SK-N-SH (cell line): ENCODE measurements around the gene S100P. TPM values are rescaled to one million over a fixed set of nuclear protein-coding genes. Genes with fewer than 3 reads are reported as not detected.

ENCODE experiments used
- CTCF ChIA-PET: fragments of 300-600, 350-600 bp; formaldehyde crosslinking; extraction: SDS; loops from one replicate; lab custom pipeline; 2021; lab: Yijun Ruan, JAX
- POLR2A ChIA-PET: fragments of 350-600 bp; sonication (Branson Sonifier 250); formaldehyde crosslinking; extraction: SDS; loops from one replicate; lab custom pipeline; 2020; ENCODE audit warnings: antibody characterized with exemption, inconsistent platforms; lab: Yijun Ruan, JAX
- DNase-seq: peaks from one replicate; pipeline ENCODE4 v3.0.0; 2012
- H2AFZ ChIP-seq: fragments of 200-600 bp; sonication (generic); 2 replicates; pipeline ENCODE4 v1.8.1; 2016; ENCODE audit warnings: antibody characterized with exemption, mild to moderate bottlenecking, low read depth
- H3F3A ChIP-seq: fragments of 200-600 bp; sonication (generic); replicated peaks from 2 replicates; pipeline ENCODE3; 2016; ENCODE audit warnings: antibody characterized with exemption, mild to moderate bottlenecking; ENCODE audit not compliant: insufficient read depth
- H3K27ac ChIP-seq, 2 experiments: fragments of 200-500 bp in 1 of 2; fragments of 200-600 bp in 1 of 2; sonication (Bioruptor generic) in 1 of 2; sonication (generic), shearing (Covaris generic) in 1 of 2; 2 replicates each; pipeline versions ENCODE4 v1.5.1 to v1.6.1; 2014 to 2016; ENCODE audit warnings: low read depth in 2 of 2, inconsistent platforms in 1 of 2, low read length in 1 of 2, mild to moderate bottlenecking in 1 of 2, mixed read lengths in 1 of 2
- H3K27me3 ChIP-seq: fragments of 200-600 bp; sonication (generic), shearing (Covaris generic); 2 replicates; pipeline ENCODE4 v1.6.1; 2016; ENCODE audit warnings: mixed run types; ENCODE audit not compliant: insufficient read depth
- H3K36me3 ChIP-seq, 2 experiments: fragments of 200-500 bp in 1 of 2; fragments of 200-600 bp in 1 of 2; sonication (Bioruptor generic) in 1 of 2; sonication (generic) in 1 of 2; replicated peaks in 1 of 2; 2 replicates each; pipeline versions ENCODE3 to v1.5.1; 2014 to 2016; ENCODE audit warnings: low read length in 1 of 2, mild to moderate bottlenecking in 1 of 2; ENCODE audit not compliant: insufficient read depth in 2 of 2, control insufficient read depth in 1 of 2
- H3K4me1 ChIP-seq, 2 experiments: fragments of 200-500 bp in 1 of 2; fragments of 200-600 bp in 1 of 2; sonication (Bioruptor generic) in 1 of 2; sonication (generic), shearing (Covaris generic) in 1 of 2; 2 replicates each; pipeline versions ENCODE4 v1.5.1 to v1.6.1; 2014 to 2016; ENCODE audit warnings: low read depth in 1 of 2, low read length in 1 of 2, mixed run types in 1 of 2; ENCODE audit not compliant: insufficient read depth in 2 of 2, control insufficient read depth in 1 of 2
- H3K4me2 ChIP-seq: fragments of 200-600 bp; sonication (generic), shearing (Covaris generic); 2 replicates; pipeline ENCODE4 v1.6.1; 2017; ENCODE audit warnings: mixed run types
- H3K4me3 ChIP-seq, 2 experiments: fragments of 200-500 bp in 1 of 2; fragments of 200-600 bp in 1 of 2; sonication (Bioruptor generic) in 1 of 2; sonication (generic), shearing (Covaris generic) in 1 of 2; 2 replicates each; pipeline versions ENCODE4 v1.5.1 to v1.8.1; 2014 to 2016; ENCODE audit warnings: low read depth in 2 of 2, inconsistent platforms in 1 of 2, low read length in 1 of 2, mild to moderate bottlenecking in 1 of 2, mixed read lengths in 1 of 2, moderate library complexity in 1 of 2
- H3K79me2 ChIP-seq: fragments of 200-600 bp; sonication (generic); 2 replicates; pipeline ENCODE4 v1.8.1; 2017; ENCODE audit warnings: mild to moderate bottlenecking; ENCODE audit not compliant: insufficient read depth
- H3K9ac ChIP-seq: fragments of 200-600 bp; sonication (generic); 2 replicates; pipeline ENCODE4 v1.6.1; 2017; ENCODE audit warnings: mixed run types
- H3K9me2 ChIP-seq: fragments of 200-600 bp; sonication (generic); 2 replicates; pipeline ENCODE4 v1.6.1; 2017; ENCODE audit warnings: mixed run types
- H3K9me3 ChIP-seq: fragments of 200-600 bp; sonication (generic); 2 replicates; pipeline ENCODE4 v1.6.1; 2017; ENCODE audit warnings: mixed run types, mild to moderate bottlenecking, moderate library complexity
- H4K20me1 ChIP-seq: fragments of 200-600 bp; sonication (generic); 2 replicates; pipeline ENCODE4 v1.6.1; 2017; ENCODE audit warnings: mild to moderate bottlenecking, mixed run types; ENCODE audit not compliant: insufficient read depth
- CHD2 ChIP-seq: fragments of 150-350 bp; IDR thresholded peaks from 2 replicates; pipeline ENCODE4 v1.6.1; 2018; ENCODE audit warnings: low read length; ENCODE audit not compliant: partially characterized antibody
- CTCF ChIP-seq: fragments of 200-600 bp; sonication (generic); IDR thresholded peaks from 2 replicates; pipeline ENCODE4 v1.6.1; 2017; ENCODE audit warnings: antibody characterized with exemption, mild to moderate bottlenecking, moderate library complexity
- FOXM1 ChIP-seq: IDR thresholded peaks from 2 replicates; pipeline ENCODE4 v1.4.0; 2012; ENCODE audit warnings: low read depth, mild to moderate bottlenecking
- GABPA ChIP-seq: IDR thresholded peaks from 2 replicates; pipeline ENCODE4 v1.4.0; 2012; ENCODE audit warnings: low read depth, mild to moderate bottlenecking
- GATA2 ChIP-seq: sonication (generic); formaldehyde crosslinking; IDR thresholded peaks from 2 replicates; pipeline ENCODE4 v1.5.0; 2020; ENCODE audit warnings: mild to moderate bottlenecking, missing genetic modification reagents
- IRF3 ChIP-seq: fragments of 150-350 bp; IDR thresholded peaks from 2 replicates; pipeline ENCODE4 v1.6.1; 2016; ENCODE audit warnings: mild to moderate bottlenecking, low read depth, low read length
- NRF1 ChIP-seq: IDR thresholded peaks from 2 replicates; pipeline ENCODE4 v1.6.1; 2012; ENCODE audit warnings: low read depth, mild to moderate bottlenecking, low read length
- PBX3 ChIP-seq: IDR thresholded peaks from 2 replicates; pipeline ENCODE4; 2012
- POLR2AphosphoS5 ChIP-seq: IDR thresholded peaks from 2 replicates; pipeline ENCODE4 v1.6.1; 2012; ENCODE audit warnings: low read depth, low read length
- RAD21 ChIP-seq: IDR thresholded peaks from 2 replicates; pipeline ENCODE4 v1.6.1; 2012; ENCODE audit warnings: mild to moderate bottlenecking, low read length
- REST ChIP-seq: IDR thresholded peaks from 2 replicates; pipeline ENCODE4 v1.6.1; 2012; ENCODE audit warnings: mild to moderate bottlenecking, low read depth, low read length, moderate library complexity
- SMC3 ChIP-seq: IDR thresholded peaks from 2 replicates; pipeline ENCODE4 v1.6.1; 2012; ENCODE audit warnings: low read depth, low read length, improper control_type of control experiment
- TAF1 ChIP-seq: IDR thresholded peaks from 2 replicates; pipeline ENCODE4 v1.6.1; 2012; ENCODE audit warnings: low read depth, mild to moderate bottlenecking, low read length, moderate library complexity, borderline replicate concordance
- TCF12 ChIP-seq: IDR thresholded peaks from 2 replicates; pipeline ENCODE4 v1.4.0; 2012
- WGBS: methylation state at CpG from one replicate; pipeline ENCODE4 v1.1.6; 2017; ENCODE audit warnings: low lambda C conversion rate; 5-methylcytosine and 5-hydroxymethylcytosine counted together
- polyA plus RNA-seq, 3 experiments: library from polyadenylated mRNA; depleted of rRNA; stranded (reverse); fragments of >200 nt; gene quantifications; 2 replicates each; pipeline ENCODE4 v1.2.3, GENCODE V29; 2012

The S100P gene
- polyA plus RNA-seq, 1 of the 3 experiments (the other 2 are of a cell fraction): not detected

- Histone ChIP-seq H3K27ac (no peak overlapping the region), H3K9me3 (no peaks in the 10 kb centered on the region), H3K4me2 (no peak overlapping the region), H3K27me3 (no peaks in the 10 kb centered on the region), H2AFZ (no peak overlapping the region), H3K36me3 (no peaks in the 10 kb centered on the region), H3K4me1 (peaks cover 0 to 6% of the 10 kb centered on the region in 2 experiments; a peak in 2 of 4 replicates), H3K79me2 (peaks cover 25% of the 10 kb centered on the region), H3K9me2 (no peaks in the 10 kb centered on the region), H3F3A (peaks cover 8% of the 10 kb centered on the region), H3K9ac (no peak overlapping the region), H3K4me3 (no peak overlapping the region; a peak in 1 of 4 replicates), H4K20me1 (peaks cover 18% of the 10 kb centered on the region; the same call in 1 of the 2 replicates)
- peak; percentile 97 for DNase-seq
- 12% methylated on average over 14 of the region's 14 CpGs for WGBS
- POLR2A ChIA-PET: interaction anchor here (0.7 kb wide), 1 partner anchor 348 kb away, joined by 3 read pairs; the partner anchor contains the start of gene GRPEL1
- no peak for TF ChIP-seq FOXM1
- no peak for TF ChIP-seq IRF3
- TF ChIP-seq GABPA: no peak
- TF ChIP-seq CTCF: peak; percentile 97
- TF ChIP-seq PBX3: no peak
- TF ChIP-seq CHD2: peak; percentile 27
- no peak for TF ChIP-seq TCF12
- TF ChIP-seq GATA2: no peak
- TF ChIP-seq REST: no peak
- TF ChIP-seq SMC3: peak; percentile 93
- TF ChIP-seq RAD21: peak; percentile 96
- TF ChIP-seq NRF1: no peak
- no peak for TF ChIP-seq POLR2AphosphoS5
- TF ChIP-seq TAF1: no peak
- CTCF ChIA-PET: interaction anchor here (0.6 to 10.2 kb wide), 51 partner anchors 9 to 474 kb away, joined by 3 to 204 read pairs (median 5); partner anchors contain the start of genes GRPEL1, MRFAP1L1, TADA2B and TBC1D14
Measured at GRCh38 chr4:6720202-6720699, 26.6 kb downstream of the S100P start.
